ENCODE data around the gene NTPCR.

DNA sequence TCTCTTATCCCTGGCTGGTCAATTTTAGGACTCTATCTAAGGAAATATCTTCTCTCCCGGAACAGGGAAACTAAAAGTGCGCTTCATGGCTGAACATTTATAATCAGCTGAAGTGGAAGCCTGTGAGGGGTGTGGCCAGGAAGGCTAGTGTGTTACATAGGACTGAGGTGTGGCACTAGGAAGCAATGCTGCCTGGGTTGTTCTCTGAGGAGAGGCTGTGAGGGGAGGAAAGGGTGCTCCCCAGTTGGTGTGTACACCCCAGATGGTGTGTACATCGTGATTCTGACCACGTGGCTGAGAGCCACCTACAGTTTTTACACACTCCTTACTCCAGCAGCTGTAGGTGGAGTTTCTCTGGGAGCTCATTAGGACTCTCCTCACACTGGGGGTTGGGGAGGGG is 16.3 kb downstream of the NTPCR start:
- TF ChIP-seq, protein P1, sequence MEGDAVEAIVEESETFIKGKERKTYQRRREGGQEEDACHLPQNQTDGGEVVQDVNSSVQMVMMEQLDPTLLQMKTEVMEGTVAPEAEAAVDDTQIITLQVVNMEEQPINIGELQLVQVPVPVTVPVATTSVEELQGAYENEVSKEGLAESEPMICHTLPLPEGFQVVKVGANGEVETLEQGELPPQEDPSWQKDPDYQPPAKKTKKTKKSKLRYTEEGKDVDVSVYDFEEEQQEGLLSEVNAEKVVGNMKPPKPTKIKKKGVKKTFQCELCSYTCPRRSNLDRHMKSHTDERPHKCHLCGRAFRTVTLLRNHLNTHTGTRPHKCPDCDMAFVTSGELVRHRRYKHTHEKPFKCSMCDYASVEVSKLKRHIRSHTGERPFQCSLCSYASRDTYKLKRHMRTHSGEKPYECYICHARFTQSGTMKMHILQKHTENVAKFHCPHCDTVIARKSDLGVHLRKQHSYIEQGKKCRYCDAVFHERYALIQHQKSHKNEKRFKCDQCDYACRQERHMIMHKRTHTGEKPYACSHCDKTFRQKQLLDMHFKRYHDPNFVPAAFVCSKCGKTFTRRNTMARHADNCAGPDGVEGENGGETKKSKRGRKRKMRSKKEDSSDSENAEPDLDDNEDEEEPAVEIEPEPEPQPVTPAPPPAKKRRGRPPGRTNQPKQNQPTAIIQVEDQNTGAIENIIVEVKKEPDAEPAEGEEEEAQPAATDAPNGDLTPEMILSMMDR (IDR thresholded peaks at IDR 0.05; ENCODE audit: borderline replicate concordance, extremely low read depth, low read length, poor library complexity, severe bottlenecking) = no peak
- TF ChIP-seq EZH2 (IDR thresholded peaks at IDR 0.05; ENCODE audit: borderline replicate concordance, low read depth, low read length, severe bottlenecking) = no peak

Data from DND-41 (cell line).